CD14-positive monocyte (primary cell): ENCODE measurements around the gene ADCY7. TPM values are rescaled to one million over a fixed set of nuclear protein-coding genes. Genes with fewer than 3 reads are reported as not detected.

Source experiments
- DNase-seq, 3 donors: peaks; one replicate each; pipeline ENCODE4 v3.0.0-alpha.2; 2011 to 2022
- H2AFZ ChIP-seq: 2 replicates; pipeline ENCODE4 v1.6.0; 2012; ENCODE audit warnings: mild to moderate bottlenecking, low read depth, low read length, inconsistent platforms; ENCODE audit not compliant: insufficient read depth, poor library complexity, severe bottlenecking
- H3K27ac ChIP-seq, 2 donors: 1 replicate in 1 of 2; 2 replicates in 1 of 2; pipeline ENCODE4 v1.5.1; 2012 to 2013; ENCODE audit warnings: low read length in 2 of 2, control low read depth in 1 of 2, inconsistent platforms in 1 of 2, low read depth in 1 of 2, mild to moderate bottlenecking in 1 of 2
- H3K27me3 ChIP-seq, 2 donors: one replicate each; pipeline versions ENCODE4 v1.6.0 to v1.6.1; 2011 to 2013; ENCODE audit warnings: low read length in 2 of 2; ENCODE audit not compliant: control insufficient read depth in 2 of 2, insufficient read depth in 2 of 2
- H3K36me3 ChIP-seq, 2 donors: replicated peaks in 1 of 2; 1 replicate in 1 of 2; 2 replicates in 1 of 2; pipeline versions ENCODE4 v1.5.1 to v1.6.1; 2012 to 2013; ENCODE audit warnings: low read length in 2 of 2, control low read depth in 1 of 2, inconsistent platforms in 1 of 2, mild to moderate bottlenecking in 1 of 2; ENCODE audit not compliant: insufficient read depth in 2 of 2, control insufficient read depth in 1 of 2
- H3K4me1 ChIP-seq, 2 donors: 1 replicate in 1 of 2; 2 replicates in 1 of 2; pipeline versions ENCODE4 v1.5.1 to v1.6.1; 2012 to 2013; ENCODE audit warnings: low read length in 2 of 2, control low read depth in 1 of 2, inconsistent platforms in 1 of 2, mild to moderate bottlenecking in 1 of 2, moderate library complexity in 1 of 2; ENCODE audit not compliant: insufficient read depth in 2 of 2, control insufficient read depth in 1 of 2
- H3K4me2 ChIP-seq: replicated peaks from 2 replicates; pipeline ENCODE3; 2012; ENCODE audit warnings: low read length, moderate library complexity, mild to moderate bottlenecking; ENCODE audit not compliant: poor library complexity, severe bottlenecking; ENCODE audit errors: extremely low read depth
- H3K4me3 ChIP-seq, 3 experiments: fragments of 200-600 bp in 1 of 3; sonication (generic) in 1 of 3; replicated peaks in 1 of 3; 1 replicate in 2 of 3; 2 replicates in 1 of 3; pipeline ENCODE4 v1.5.1; 2011 to 2013; ENCODE audit warnings: low read length in 3 of 3, mild to moderate bottlenecking in 3 of 3, control low read depth in 2 of 3, low read depth in 2 of 3, inconsistent platforms in 1 of 3, moderate library complexity in 1 of 3
- H3K79me2 ChIP-seq: 2 replicates; pipeline ENCODE4 v1.6.0; 2012; ENCODE audit warnings: mild to moderate bottlenecking, control low read depth, inconsistent platforms, low read length, moderate library complexity; ENCODE audit not compliant: insufficient read depth
- H3K9ac ChIP-seq: 2 replicates; pipeline ENCODE4 v1.6.0; 2017; ENCODE audit warnings: low read length, mild to moderate bottlenecking; ENCODE audit not compliant: insufficient read depth, poor library complexity, severe bottlenecking
- H3K9me3 ChIP-seq, 2 donors: replicated peaks in 1 of 2; 1 replicate in 1 of 2; 2 replicates in 1 of 2; pipeline versions ENCODE4 v1.5.1 to v1.6.1; 2012 to 2013; ENCODE audit warnings: low read length in 2 of 2, control low read depth in 1 of 2; ENCODE audit not compliant: control insufficient read depth in 1 of 2, insufficient read depth in 1 of 2
- H4K20me1 ChIP-seq: 2 replicates; pipeline ENCODE4 v1.6.0; 2012; ENCODE audit warnings: mild to moderate bottlenecking, low read length, control low read depth, moderate library complexity; ENCODE audit not compliant: insufficient read depth
- H3K27ac Mint-ChIP-seq, 7 donors: one replicate each; pipeline ENCODE4 v1.8.0; 2020; ENCODE audit warnings: mild to moderate bottlenecking in 7 of 7, mixed read lengths in 7 of 7, moderate library complexity in 6 of 7, inconsistent platforms in 2 of 7
- H3K27me3 Mint-ChIP-seq, 3 donors: one replicate each; pipeline ENCODE4 v1.8.0; 2021 to 2022; ENCODE audit warnings: low read depth in 3 of 3, mild to moderate bottlenecking in 3 of 3, mixed read lengths in 3 of 3, moderate library complexity in 3 of 3, inconsistent platforms in 1 of 3
- H3K36me3 Mint-ChIP-seq, 2 donors: one replicate each; pipeline ENCODE4 v1.8.0; 2020; ENCODE audit warnings: mixed read lengths in 2 of 2, inconsistent platforms in 1 of 2, mild to moderate bottlenecking in 1 of 2
- H3K4me1 Mint-ChIP-seq: one replicate; pipeline ENCODE4 v1.8.0; 2020; ENCODE audit warnings: mild to moderate bottlenecking, mixed read lengths
- H3K4me3 Mint-ChIP-seq, 2 donors: one replicate each; pipeline ENCODE4 v1.8.0; 2020; ENCODE audit warnings: mild to moderate bottlenecking in 2 of 2, mixed read lengths in 2 of 2, moderate library complexity in 1 of 2
- H3K9me3 Mint-ChIP-seq, 7 donors: one replicate each; pipeline ENCODE4 v1.8.0; 2020 to 2022; ENCODE audit warnings: mixed read lengths in 7 of 7, mild to moderate bottlenecking in 6 of 7, moderate library complexity in 6 of 7, inconsistent platforms in 2 of 7
- CTCF ChIP-seq: fragments of 200-600 bp; IDR thresholded peaks from one replicate; pipeline ENCODE4 v1.8.0; 2022; ENCODE audit warnings: antibody characterized with exemption, mild to moderate bottlenecking
- WGBS: methylation state at CpG from one replicate; pipeline ENCODE4 v1.1.5; 2013; ENCODE audit warnings: missing lambda C conversion rate; ENCODE audit not compliant: insufficient coverage; 5-methylcytosine and 5-hydroxymethylcytosine counted together
- intact Hi-C, 2 donors: fragments of 100-400 bp; cut with micrococcal nuclease; formaldehyde crosslinking; loops; one replicate each; pipeline versions ENCODE4 v1.15.0 to v1.15.1; 2023
- polyA plus RNA-seq, 3 donors: library from polyadenylated mRNA; depleted of rRNA in 1 of 3; unstranded in 2 of 3; stranded (reverse) in 1 of 3; fragments of 300-500 nt in 2 of 3; fragments of >200 nt in 1 of 3; fragmentation: Illumina TruSeq in 2 of 3; gene quantifications; 1 replicate in 2 of 3; 2 replicates in 1 of 3; pipeline ENCODE4 v1.2.3, GENCODE V29; 2012 to 2021

ADCY7 gene
- polyA plus RNA-seq, 3 donors: 53.1 to 230 (median 91.5) TPM

GRCh38 chr16:50306287-50306686 lies 39.9 kb downstream of the ADCY7 start:
- Histone ChIP-seq H3K36me3 (peaks cover 96 to 100% of the 10 kb centered on the region in 2 donors), H3K27ac (peak overlapping the region in 1 of 2 donors; percentile 14), H2AFZ (no peak overlapping the region), H3K4me1 (no peaks in the 10 kb centered on the region), H4K20me1 (peaks cover 100% of the 10 kb centered on the region), H3K79me2 (peaks cover 35% of the 10 kb centered on the region), H3K9me3 (no peaks in the 10 kb centered on the region), H3K9ac (no peak overlapping the region), H3K27me3 (no peaks in the 10 kb centered on the region), H3K4me3 (no peak overlapping the region), H3K4me2 (no peak overlapping the region)
- Mint-ChIP-seq H3K4me1 (peaks cover 4% of the 10 kb centered on the region), H3K27me3 (peaks cover 0 to 2% (median 1%) of the 10 kb centered on the region in 3 donors), H3K36me3 (peaks cover 78 to 99% of the 10 kb centered on the region in 2 donors), H3K4me3 (no peak overlapping the region), H3K27ac (peak overlapping the region in 3 of 7 donors; percentile 66 to 81 (median 76)), H3K9me3 (no peaks in the 10 kb centered on the region)
- no peak for DNase-seq
- intact Hi-C loops: no loop called here
- WGBS: 93% methylated on average over 6 of the region's 9 CpGs
- TF ChIP-seq CTCF: no peak

- H2AFZ ChIP-seq: no peak overlapping the region
- no peak overlapping the region for H3K4me3 ChIP-seq
- TF ChIP-seq CTCF: no peak
- H3K4me2 ChIP-seq: no peak overlapping the region
- H3K4me1 Mint-ChIP-seq: peaks cover 16% of the 10 kb centered on the region
- no peaks in the 10 kb centered on the region for H3K27me3 ChIP-seq
- H4K20me1 ChIP-seq: peaks cover 100% of the 10 kb centered on the region
- H3K79me2 ChIP-seq: peaks cover 30% of the 10 kb centered on the region
- H3K36me3 Mint-ChIP-seq: peaks cover 74 to 99% of the 10 kb centered on the region in 2 donors
- no peak for DNase-seq
- peak overlapping the region in 1 of 2 donors; percentile 16 for H3K27ac ChIP-seq
- H3K36me3 ChIP-seq: peaks cover 94 to 100% of the 10 kb centered on the region in 2 donors
- peaks cover 10% of the 10 kb centered on the region in 2 donors for H3K4me1 ChIP-seq
- intact Hi-C loops: no loop called here
- H3K9me3 Mint-ChIP-seq: no peaks in the 10 kb centered on the region
- WGBS: 100% methylated on average over 10 of the region's 18 CpGs
- no peak overlapping the region for H3K4me3 Mint-ChIP-seq
- peak overlapping the region in 2 of 7 donors; percentile 42 to 45 for H3K27ac Mint-ChIP-seq
- H3K9ac ChIP-seq: no peak overlapping the region
- peaks cover 0 to 2% (median 1%) of the 10 kb centered on the region in 3 donors for H3K27me3 Mint-ChIP-seq
- H3K9me3 ChIP-seq: no peaks in the 10 kb centered on the region
Observed at GRCh38 chr16:50308237-50308965, 42.0 kb downstream of the ADCY7 start.
